Lung (tissue), 12 donors: ENCODE results near the gene CEMIP. TPM values are rescaled to one million over a fixed set of nuclear protein-coding genes. Genes with fewer than 3 reads are reported as not detected.

Source experiments
- ATAC-seq: fragments of 200-7000 bp; cut with Tn5 transposase; one replicate; pipeline ENCODE4 v1.9.1; 2020; ENCODE audit warnings: moderate number of reproducible peaks; ENCODE audit not compliant: insufficient read depth, low FRiP score
- DNase-seq, 3 donors: peaks; one replicate each; pipeline ENCODE4 v3.0.0-alpha.2; 2013 to 2017
- H3K27ac ChIP-seq, 2 donors: one replicate each; pipeline ENCODE4 v1.5.1; 2013; ENCODE audit warnings: mild to moderate bottlenecking in 2 of 2, moderate library complexity in 2 of 2, control low read depth in 1 of 2, inconsistent platforms in 1 of 2, low read depth in 1 of 2, low read length in 1 of 2
- H3K27me3 ChIP-seq, 3 donors: one replicate each; pipeline ENCODE4 v1.5.1; 2013; ENCODE audit warnings: low read length in 2 of 3; ENCODE audit not compliant: control insufficient read depth in 3 of 3, insufficient read depth in 3 of 3
- H3K36me3 ChIP-seq, 4 donors: one replicate each; pipeline ENCODE4 v1.5.1; 2013; ENCODE audit warnings: low read length in 4 of 4, mild to moderate bottlenecking in 1 of 4, moderate library complexity in 1 of 4; ENCODE audit not compliant: control insufficient read depth in 4 of 4, insufficient read depth in 4 of 4
- H3K4me1 ChIP-seq, 5 donors: one replicate each; pipeline ENCODE4 v1.5.1; 2013; ENCODE audit warnings: low read length in 5 of 5, mild to moderate bottlenecking in 2 of 5, moderate library complexity in 1 of 5; ENCODE audit not compliant: control insufficient read depth in 5 of 5, insufficient read depth in 5 of 5
- H3K4me3 ChIP-seq: one replicate; pipeline ENCODE4 v1.5.1; 2013; ENCODE audit warnings: mild to moderate bottlenecking, control low read depth, moderate library complexity
- H3K9ac ChIP-seq, 2 donors: one replicate each; pipeline ENCODE4 v1.5.1; 2013; ENCODE audit warnings: low read length in 2 of 2, control low read depth in 1 of 2; ENCODE audit not compliant: insufficient read depth in 1 of 2
- H3K9me3 ChIP-seq, 4 donors: one replicate each; pipeline ENCODE4 v1.5.1; 2013; ENCODE audit warnings: low read length in 3 of 4, mild to moderate bottlenecking in 1 of 4, moderate library complexity in 1 of 4; ENCODE audit not compliant: control insufficient read depth in 4 of 4, insufficient read depth in 3 of 4
- WGBS, 2 donors: extraction: QIAGEN DNeasy Blood & Tissue Kit; methylation state at CpG; one replicate each; pipeline ENCODE4 v1.1.7; 2013; 5-methylcytosine and 5-hydroxymethylcytosine counted together
- polyA plus RNA-seq, 2 donors: library from polyadenylated mRNA; stranded (reverse); fragments of 200-250 nt; gene quantifications; one replicate each; pipeline ENCODE4 v1.2.1, GENCODE V29; 2013
- total RNA-seq, 2 donors: library from RNA; depleted of rRNA in 1 of 2; stranded (reverse); fragments of >200 nt in 1 of 2; gene quantifications; one replicate each; pipeline ENCODE4 v1.2.1, GENCODE V29; 2014 to 2021
- TF ChIP-seq, protein P1 (sequence below): IDR thresholded peaks from 2 replicates; pipeline ENCODE4 v1.5.1; 2012; ENCODE audit warnings: mild to moderate bottlenecking; ENCODE audit errors: control extremely low read depth, extremely low read depth
- donor health status: control.
- donor health status: control.
- donor health status: Bipolar disorder and iron deficiency.
- donor health status: healthy.
- donor health status: DM: yes; HTN: yes; CAD: no.

The CEMIP gene
- total and polyA plus RNA-seq, 4 donors: 1.9 to 32.0 (median 3.9) TPM

DNA sequence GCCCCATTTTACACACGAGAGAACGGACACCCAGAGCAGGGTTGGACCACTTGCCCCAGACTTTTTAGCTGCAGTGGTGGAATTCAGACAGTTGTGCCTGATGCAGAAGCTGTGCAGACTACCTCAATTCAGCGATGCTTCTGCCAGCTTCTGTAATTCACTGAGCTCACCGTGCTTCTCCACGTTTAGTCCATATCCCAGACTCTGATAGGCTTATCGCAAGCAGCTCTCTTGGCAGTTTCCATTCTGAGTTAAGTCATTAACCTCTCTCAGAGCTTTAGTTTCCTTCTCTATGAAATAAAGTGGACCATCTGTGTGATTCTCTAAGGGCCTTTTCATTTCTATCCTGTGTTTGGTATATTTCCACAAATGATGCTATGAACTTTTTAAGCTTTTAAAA lies 47.0 kb upstream of the CEMIP start:
- Histone ChIP-seq H3K4me3 (no peak overlapping the region), H3K4me1 (peaks cover 0 to 18% (median 7%) of the 10 kb centered on the region in 5 donors), H3K9me3 (no peaks in the 10 kb centered on the region), H3K36me3 (peaks cover 0 to 3% (median 1%) of the 10 kb centered on the region in 4 donors), H3K27me3 (no peaks in the 10 kb centered on the region), H3K9ac (no peak overlapping the region), H3K27ac (no peak overlapping the region)
- TF ChIP-seq, protein P1, sequence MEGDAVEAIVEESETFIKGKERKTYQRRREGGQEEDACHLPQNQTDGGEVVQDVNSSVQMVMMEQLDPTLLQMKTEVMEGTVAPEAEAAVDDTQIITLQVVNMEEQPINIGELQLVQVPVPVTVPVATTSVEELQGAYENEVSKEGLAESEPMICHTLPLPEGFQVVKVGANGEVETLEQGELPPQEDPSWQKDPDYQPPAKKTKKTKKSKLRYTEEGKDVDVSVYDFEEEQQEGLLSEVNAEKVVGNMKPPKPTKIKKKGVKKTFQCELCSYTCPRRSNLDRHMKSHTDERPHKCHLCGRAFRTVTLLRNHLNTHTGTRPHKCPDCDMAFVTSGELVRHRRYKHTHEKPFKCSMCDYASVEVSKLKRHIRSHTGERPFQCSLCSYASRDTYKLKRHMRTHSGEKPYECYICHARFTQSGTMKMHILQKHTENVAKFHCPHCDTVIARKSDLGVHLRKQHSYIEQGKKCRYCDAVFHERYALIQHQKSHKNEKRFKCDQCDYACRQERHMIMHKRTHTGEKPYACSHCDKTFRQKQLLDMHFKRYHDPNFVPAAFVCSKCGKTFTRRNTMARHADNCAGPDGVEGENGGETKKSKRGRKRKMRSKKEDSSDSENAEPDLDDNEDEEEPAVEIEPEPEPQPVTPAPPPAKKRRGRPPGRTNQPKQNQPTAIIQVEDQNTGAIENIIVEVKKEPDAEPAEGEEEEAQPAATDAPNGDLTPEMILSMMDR: no peak
- no peak for ATAC-seq
- 76 to 84% methylated on average over 6 of the region's 6 CpGs for WGBS, 2 donors
- no peak for DNase-seq

DNA sequence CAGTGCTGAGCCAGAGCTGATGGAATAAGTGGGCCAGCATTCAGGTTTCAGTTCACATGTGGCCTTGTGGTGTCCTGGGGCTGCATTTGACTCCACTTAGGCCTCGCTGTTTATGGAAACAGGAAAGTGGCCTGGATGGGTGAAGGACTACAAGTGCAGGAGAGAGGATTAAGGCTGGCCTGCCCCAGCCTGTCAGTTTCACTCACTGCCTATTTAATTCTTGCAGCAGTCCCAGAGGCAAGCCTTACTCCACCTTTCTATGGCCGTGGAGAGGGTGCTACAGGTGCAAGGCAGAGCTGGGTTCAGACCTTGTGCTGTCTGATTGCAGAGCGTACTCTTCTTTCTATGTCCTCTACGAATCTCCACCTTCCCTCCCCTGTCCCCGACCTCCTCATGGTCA lies 46.4 kb upstream of the CEMIP start:
- Histone ChIP-seq H3K4me3 (no peak overlapping the region), H3K36me3 (peaks cover 0 to 3% (median 1%) of the 10 kb centered on the region in 4 donors), H3K9me3 (no peaks in the 10 kb centered on the region), H3K27me3 (no peaks in the 10 kb centered on the region), H3K9ac (no peak overlapping the region), H3K4me1 (peaks cover 0 to 18% (median 7%) of the 10 kb centered on the region in 5 donors), H3K27ac (peak overlapping the region in 1 of 2 donors; percentile 28)
- TF ChIP-seq, protein P1: no peak
- no peak for DNase-seq
- WGBS, 2 donors: 78 to 91% methylated on average over 5 of the region's 5 CpGs
- no peak for ATAC-seq

DNA sequence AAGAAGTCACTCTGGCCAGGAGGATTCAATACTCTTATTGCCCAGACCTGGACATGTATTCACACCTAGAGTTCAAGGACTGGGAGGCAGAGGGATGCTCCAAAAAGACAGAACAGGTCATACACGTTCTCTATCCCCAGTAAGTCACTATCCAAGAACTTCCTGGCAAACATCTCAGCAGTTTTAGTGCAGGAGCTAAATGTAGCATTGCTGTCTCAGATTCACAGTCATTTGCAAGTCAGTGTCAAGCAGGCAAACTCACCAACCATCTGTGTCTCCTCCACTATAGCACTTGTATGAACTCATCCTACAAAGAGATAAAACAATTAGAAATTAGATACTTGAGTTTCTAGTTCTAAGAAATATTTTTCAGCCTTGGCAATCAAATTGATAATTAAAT lies 45.7 kb upstream of the CEMIP start:
- Histone ChIP-seq H3K4me1 (peaks cover 0 to 18% (median 7%) of the 10 kb centered on the region in 5 donors), H3K27ac (peak overlapping the region in 1 of 2 donors; percentile 28), H3K36me3 (peaks cover 0 to 3% (median 1%) of the 10 kb centered on the region in 4 donors), H3K9ac (no peak overlapping the region), H3K4me3 (no peak overlapping the region), H3K9me3 (no peaks in the 10 kb centered on the region), H3K27me3 (no peaks in the 10 kb centered on the region)
- WGBS, 2 donors: 52 to 79% methylated on average over 1 of the region's 1 CpG
- ATAC-seq: no peak
- TF ChIP-seq, protein P1: no peak
- no peak for DNase-seq

DNA sequence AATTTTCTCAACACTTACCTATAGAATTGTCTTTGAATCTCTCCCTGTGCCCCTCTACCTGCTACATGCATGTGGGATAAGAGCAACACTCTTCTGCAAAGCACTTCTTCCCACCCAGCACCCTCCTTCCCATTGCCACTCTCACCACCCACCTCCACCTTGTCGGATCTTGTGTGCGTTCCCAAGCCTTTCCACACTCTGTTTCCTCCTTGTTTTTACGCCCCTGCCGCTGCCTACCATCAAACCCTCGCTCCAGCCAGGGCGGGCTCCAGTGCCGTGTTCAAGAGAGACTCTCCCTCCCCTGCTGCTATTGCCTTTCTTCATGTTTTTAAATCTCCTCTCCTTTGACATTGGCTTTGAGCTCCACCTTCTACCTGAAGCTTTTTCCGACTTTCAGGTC lies 43.8 kb upstream of the CEMIP start:
- TF ChIP-seq, protein P1: no peak
- DNase-seq (no peak), ATAC-seq (no peak)
- Histone ChIP-seq H3K27ac (no peak overlapping the region), H3K36me3 (peaks cover 0 to 3% (median 1%) of the 10 kb centered on the region in 4 donors), H3K4me3 (no peak overlapping the region), H3K4me1 (peaks cover 0 to 19% (median 2%) of the 10 kb centered on the region in 5 donors), H3K27me3 (no peaks in the 10 kb centered on the region), H3K9ac (no peak overlapping the region), H3K9me3 (no peaks in the 10 kb centered on the region)
- WGBS, 2 donors: 94 to 95% methylated on average over 8 of the region's 8 CpGs
